Stimulated activated naive CD4-positive, alpha-beta T cell (primary cell): ENCODE data around the gene PRKCB.
"Not testable (repeated sequence)": the region's sequence is repeated elsewhere in the genome, so short reads cannot be mapped to it uniquely, and the experiment has no call there.

Experiments used
- DNase-seq, 6 experiments: peaks; one replicate each; lab custom pipeline; 2025; lab: John Stamatoyannopoulos, UW

PRKCB gene

DNA sequence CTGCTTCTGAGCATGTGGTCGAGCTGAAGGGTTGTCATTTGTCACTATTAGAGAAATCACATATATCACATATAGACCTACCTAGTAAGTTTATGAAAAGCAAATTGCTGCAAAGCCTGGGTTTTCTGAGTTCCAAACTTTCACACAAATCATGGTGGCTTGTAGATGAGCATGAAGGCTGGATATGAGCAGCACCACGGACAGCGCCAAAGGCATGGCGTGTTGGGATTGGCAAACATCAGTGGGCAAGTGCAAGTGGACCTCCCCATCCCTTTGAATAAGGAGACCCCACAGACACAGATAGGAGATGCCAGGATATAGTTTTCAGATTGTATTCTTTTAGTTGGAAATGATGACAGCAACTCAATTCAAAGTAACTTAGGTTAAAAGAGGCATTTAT, 342.7 kb downstream of the PRKCB start:
- no peak for DNase-seq

DNA sequence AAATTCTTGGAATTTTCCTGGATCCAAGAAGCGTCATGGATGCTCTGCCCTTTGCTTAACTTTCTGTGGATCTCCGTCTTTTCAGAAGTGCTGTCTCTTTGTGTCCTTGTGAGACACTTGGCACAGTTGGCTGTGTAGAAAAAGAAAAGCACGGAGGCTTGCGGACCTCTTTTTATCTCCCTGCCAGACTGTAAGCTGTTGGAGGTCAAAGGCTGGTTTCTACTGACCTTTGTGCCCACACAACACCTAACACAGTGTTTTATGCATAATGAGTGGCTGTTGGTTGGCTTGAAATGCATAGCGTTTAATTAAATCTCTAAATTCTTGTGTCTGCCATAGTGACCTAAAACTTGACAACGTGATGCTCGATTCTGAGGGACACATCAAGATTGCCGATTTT, 344.7 kb downstream of the PRKCB start:
- DNase-seq: no peak

DNA sequence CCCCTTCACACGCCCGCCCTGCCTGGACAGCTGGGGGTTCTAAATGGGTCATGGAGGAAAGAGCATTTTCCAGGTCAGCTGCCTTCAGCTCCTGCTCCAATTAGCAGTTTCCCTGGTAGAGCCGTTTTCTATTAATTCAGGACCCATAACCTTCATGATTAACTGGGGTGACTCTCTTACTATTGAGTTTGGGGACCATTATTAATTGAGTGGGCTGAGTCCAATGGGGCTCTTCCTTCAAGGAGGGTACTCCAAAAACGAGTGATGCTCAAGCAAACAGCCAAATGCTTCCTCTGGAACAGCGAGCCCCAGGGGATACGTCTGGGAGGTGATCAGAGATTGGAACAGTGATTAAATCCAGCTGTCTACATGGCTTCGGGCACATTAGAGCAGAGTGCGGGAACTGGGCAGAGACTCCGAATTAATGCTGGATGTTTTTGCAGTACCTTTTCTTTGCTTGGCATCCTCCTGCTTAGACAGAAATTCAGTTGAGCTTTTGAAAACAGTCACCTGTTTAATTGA, 352.3 kb downstream of the PRKCB start:
- DNase-seq: no peak

DNA sequence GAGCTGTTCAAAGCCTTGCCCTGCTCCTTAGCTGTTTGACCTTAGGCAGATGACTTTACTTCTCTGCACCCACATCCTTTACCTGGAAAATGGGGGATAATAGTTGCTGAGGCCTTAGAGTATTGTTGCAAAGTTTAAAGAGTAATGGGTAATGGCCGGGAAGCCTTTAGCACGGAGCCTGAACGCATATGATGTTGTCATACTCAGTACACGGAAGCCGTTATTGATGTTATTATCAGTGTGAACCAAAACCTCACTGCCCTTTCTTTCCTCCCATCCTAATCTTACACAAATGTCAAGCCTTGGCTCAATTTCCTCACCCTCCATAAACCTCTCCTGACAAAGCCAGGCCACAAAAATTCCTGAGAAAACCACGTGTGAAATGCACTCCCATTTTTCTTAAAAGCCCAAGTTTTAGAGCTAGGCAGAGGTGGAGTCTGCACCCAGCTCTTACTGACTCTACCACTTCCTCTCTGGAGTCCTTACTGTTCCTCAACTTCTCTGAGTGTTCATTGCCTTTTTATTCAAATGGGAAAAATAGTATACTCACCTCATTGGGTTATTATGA, 353.1 kb downstream of the PRKCB start:
- no peak for DNase-seq

DNA sequence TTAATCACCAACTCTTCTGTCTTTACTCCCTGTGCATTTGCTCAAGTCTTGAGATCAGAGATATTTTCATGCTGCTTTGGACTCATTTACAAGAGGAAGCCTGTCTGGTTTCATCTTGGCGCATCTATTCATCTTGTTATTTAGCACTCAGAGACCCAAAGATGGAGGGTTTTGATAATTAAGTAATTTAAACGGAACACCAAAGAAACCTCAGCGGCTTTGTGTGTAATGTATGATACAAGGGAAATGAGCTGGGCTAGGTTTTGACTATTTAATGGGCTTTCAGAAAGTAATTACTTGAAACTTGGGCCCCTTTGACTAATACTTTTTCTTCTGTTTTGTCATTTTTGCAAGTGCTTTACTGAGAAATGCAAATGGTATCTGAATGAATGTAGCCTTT, 354.2 kb downstream of the PRKCB start:
- no peak for DNase-seq

DNA sequence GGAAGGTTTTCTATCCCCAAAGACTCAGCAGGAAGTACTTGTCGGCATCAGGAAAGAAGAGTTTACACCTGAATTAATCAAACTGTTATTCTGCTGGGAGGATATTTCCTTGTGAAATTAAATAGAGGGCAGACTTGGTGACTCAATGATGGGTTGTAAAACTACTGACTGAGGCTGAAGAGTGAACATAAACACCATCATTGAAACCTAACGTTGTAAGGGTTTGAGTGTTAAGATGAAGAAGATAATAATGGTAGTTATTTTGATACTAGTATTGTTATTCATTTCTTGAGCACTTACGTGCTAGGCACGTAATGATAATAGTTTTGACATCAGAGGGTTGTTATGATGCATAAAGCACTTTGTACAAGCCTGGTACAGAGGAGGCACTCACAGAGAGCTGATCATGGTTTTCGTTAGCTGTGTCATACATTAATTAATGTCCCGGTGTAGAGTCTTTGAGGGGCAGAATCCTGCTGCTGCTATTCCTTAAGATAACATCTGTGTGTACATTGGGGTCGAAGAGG, 356.2 kb downstream of the PRKCB start:
- no peak for DNase-seq

DNA sequence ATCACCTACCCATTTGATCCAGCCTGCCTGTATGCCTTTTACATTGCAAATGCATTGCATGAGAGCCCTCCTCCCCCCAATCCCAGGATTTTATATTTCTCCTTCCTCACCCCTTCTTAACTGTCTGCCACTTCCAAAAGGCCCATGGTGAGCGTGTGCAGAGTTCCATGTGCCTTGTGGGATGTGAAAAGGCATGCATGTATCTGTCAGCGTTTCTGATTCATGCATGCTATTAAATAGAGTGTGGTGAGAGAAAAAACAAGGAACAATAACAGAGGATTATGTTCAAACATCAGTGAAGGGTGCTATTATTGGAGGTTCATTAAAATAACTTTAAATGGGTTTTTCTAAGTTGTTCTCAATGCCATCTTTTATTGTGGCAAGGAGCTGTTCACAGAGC, 359.4 kb downstream of the PRKCB start:
- no peak for DNase-seq

DNA sequence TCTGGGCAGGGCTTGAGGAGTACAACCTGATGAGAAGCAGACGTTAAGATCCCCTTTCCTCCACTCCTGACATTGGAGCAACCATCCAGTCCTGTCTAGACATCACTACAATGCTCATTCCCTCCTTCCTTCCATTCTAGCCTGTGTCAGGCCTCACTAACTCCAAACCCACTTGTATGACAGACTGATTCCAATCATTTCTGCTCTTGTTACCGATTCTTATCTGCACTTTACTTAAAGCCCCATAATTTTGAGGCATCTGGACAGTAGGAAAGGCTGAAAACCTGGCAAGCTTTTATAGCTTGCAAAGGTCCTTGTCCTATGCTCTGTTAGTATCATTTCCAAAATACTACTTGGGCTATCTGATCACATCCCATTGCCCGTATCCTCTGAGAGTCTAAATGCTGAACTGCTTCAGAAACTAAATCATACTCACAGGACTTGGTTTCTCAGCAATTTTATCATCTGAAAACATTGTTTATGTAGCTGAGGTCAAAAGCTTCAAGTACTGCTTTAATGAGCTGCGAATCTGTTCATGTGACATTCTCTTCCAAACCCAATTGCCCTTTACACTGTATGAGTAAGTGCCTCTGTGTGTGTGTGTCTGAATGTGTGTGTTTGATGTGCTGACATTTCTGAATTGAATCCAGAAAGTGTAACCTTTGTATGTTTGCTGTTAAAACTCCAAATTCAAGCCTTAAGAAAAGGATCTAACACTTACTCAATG, 363.2 kb downstream of the PRKCB start:
- DNase-seq: no peak

DNA sequence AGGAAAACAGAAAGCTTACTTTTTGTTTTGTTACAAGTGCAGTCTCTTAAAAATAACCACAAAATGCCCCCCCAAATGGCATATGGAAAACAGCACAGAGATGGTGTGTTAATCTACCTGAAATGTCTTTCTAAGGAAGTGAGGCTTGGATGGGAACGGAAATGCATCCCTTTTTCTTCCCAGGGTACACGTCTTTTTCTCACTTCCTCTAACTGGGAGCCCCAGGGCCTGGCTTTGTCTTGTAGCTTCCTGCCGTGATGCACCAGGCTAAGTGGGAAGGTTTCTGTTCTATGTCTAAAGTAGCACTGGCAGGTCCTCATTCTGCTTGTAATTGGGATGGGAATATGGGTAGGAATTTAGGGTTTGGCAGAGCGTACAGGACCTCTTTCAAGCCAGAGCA, 367.9 kb downstream of the PRKCB start:
- DNase-seq: no peak

DNA sequence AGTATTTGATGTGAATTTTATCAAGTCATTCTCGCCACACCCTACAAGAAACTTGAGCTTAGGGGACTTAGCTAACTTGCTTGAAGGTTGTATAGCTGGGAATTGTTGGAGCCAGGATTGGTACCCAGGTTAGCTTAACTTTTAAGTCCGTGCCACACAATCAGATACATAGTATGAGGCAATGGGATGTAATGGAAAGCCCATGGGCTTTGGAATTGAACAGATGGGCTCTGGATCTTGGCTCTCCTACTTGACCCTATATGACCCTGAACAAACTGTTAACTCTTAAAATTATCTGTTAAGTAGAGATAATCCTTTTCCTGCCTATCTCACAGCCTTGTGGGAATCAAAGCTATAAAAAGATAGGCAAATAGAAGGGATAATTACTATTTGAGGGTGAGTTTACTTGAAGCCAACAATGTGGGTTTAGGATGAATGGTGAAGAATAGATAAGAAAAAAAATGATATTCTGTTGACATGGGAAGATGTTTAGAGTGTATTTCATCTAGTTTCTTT, 368.4 kb downstream of the PRKCB start:
- no peak for DNase-seq

DNA sequence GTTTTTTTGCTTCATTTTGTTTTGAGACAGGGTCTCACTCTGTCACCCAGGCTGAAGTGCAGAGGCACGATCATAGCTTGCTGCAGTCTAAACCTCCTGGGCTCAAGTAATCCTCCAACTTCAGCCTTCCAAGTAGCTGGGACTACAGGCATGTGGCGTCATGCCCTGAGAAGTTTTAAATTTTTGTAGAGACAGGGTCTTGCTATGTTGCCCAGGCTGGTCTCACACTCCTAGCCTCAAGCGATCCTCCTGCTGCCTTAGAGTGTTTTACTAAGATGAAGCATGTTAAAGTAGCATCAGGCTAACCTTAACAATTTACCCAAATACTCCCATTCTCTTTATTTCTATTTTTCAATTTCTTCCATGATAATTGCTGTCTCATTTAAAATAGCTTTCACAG, 371.1 kb downstream of the PRKCB start:
- no peak for DNase-seq

DNA sequence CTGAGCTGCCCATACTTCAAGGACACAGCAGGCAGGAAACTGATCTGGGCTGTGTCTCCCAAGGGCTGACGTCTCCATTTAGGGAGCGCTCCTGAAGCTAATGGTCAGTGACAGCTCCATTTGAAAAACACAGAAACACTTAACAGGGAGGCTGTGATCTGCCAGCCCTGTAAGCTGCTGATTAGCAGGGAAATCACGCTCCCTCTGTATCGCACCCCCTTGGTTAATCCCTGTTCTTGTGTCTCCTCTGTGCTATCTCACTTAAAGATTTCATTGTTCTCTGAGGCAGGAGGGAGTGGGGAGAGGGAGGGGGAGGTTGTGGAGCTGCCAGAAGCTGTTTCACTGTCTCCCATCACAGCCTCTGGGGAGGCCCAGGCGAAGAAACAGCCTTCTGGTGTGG, 372.9 kb downstream of the PRKCB start:
- no peak for DNase-seq

DNA sequence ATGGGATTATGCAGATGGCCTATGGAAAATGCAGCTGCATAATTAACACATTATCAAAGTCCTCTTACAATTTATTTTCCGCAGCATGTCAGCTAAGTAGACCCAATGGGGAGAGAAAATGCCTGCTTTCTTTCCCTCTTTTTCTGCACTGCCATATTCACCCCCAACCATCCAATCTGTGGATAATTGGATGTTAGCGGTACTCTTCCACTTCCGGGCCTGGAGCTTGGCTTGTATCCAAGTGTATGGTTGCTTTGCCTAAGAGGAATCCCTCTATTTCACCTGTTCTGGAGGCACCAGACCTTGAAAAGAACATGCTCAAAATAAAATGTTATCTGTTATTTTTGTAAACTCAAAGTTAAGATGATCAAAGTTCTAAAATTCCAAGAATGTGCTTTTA, 379.2 kb downstream of the PRKCB start:
- no peak for DNase-seq

DNA sequence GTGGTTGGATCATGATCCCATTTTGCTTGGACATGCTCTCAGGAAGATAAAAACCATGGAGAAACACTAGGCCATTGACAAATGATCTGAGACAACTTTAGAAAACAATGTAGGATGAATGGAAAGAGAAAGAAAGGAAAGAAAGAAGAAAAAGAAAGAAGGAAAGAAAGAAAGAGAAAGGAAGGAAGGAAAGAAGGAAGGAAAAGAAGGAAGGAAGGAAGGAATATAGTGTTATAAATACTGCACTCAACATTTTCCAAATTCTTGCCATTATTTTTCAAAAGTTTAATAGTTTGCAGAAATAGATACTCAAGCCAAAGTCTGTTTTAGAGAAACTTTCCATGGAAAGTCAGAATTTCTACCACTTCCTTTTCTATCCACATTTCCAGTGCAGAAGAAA, 381.2 kb downstream of the PRKCB start:
- no peak for DNase-seq

DNA sequence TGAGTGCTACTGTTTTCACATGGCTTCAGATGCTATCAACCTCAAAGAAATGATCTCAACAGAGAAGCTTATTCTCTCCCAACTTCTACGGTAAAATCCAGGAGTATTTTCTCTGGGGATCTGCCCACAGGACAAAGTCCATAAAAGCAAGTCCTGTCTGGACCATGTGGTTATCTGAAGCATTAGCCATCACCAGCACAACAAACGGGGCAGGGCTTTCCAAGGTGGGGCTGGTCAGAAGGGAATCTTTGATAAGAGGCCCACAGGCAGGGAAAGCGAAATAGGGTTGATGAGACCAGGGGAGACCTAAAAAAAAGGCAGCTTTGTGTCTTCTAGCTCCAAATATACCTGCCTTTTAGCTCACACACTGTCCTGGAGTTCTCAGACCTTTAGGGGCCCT, 381.7 kb downstream of the PRKCB start:
- DNase-seq: no peak

DNA sequence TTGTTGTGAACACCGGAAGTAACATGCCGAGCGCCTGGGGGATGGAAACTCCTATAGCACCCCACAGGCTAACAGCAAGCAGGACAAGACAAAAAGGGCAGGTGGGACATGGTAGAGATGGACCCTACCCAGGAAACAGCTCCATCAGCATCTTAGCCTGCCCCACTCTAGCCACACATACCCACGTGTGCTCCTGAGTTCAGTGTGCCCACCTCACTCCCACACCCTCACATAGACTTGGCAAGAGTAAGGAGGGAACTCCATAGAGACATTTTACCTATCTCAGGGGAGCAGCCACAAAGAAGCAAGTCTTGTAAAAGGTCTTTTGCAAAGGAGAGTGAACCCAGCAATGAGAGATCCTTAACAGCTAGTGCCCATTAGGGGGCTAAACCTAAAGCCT, 382.5 kb downstream of the PRKCB start:
- no peak for DNase-seq

DNA sequence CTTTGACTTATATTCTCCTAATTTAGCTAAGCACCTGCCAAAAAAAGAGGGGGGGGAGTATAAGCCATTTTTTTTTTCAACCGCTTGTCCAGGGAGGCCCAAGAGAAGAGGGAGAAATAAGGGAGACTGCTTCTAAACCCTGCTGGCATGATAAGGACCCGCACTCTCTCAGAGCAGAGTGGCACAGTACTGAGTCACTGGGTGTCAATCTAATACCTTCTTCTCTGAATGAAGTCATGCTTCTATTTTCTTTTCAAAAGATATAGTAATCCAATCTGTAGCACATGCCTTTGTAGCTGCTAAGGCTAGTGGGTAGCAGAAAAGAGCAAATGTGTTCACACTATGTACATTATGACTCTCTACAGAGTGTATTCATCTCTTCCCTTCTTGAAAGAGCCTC, 385.4 kb downstream of the PRKCB start:
- no peak for DNase-seq

DNA sequence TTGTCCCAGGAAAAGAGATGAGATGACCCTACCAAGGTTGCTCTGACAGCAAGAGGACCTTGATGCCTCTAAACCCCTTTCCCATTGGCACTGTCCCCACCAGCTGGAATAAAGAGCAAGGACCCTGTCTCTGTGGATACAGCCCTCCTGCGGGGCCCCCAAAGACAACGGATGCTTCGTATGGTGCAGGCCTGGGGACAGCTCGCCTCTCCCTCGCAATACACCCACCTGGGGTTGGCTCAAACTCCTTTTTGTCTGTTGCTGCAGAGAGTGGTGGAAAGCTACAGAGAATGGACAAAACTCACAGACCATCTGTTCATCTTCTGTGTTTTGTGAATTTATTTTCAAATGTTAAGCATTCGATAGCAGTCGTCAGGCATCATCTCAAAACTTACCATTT, 392.7 kb downstream of the PRKCB start:
- no peak for DNase-seq

DNA sequence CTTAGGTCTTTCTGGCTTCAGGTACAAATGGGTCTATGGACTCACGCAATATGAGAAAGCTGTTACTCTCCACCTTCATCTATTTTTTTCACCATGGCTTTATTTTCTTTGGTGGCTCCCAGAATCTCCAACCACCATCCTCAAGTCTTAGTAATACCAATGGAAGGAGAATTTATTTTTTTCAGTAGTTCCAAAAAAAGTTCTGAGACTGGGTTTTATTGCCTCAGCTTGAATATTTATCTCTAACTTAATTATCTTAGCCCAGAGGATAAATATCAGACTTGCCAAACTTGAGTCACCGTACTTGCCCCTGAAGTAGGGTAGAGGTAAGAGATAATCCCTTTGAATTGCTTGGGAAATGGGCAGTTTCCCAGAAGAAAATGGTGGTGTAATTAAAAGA, 397.2 kb downstream of the PRKCB start:
- no peak for DNase-seq

DNA sequence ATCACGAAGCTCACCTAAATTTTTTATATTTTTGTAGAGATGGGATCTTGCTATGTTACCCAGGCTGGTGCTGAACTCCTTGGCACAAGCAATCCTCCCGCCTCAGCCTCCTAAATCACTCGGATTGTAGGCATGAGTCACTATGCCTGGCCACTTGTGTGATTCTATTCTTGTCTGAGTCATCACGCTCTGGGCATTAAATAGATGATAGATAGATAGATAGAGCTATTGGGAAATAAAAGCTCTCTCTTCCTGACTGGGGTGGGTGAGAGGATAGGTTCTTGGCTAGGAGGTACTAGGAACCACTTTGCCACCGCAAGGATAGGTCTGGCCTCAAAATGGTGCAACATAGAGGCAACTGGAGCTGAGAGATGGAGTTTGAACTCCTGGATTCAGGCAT, 399.0 kb downstream of the PRKCB start:
- DNase-seq: no peak

DNA sequence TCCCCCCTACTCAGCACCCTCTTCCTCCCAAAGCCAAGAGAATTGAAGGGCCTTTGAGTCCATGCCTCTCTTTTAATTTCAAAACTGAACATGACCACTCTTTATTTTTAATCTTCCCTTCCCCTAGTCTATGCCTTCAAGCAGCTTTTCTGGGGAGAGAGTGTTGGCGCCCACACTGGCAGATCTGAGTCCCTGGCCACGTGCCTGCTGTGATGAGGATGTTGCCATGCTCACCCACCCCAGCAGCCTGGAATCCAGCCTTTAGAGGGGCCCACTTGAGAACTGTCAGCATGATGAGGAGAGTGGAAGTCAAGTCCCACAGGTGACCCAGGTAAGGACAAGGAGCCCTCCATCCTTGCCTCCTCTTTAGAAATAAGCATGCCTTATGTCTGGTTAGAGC, 400.0 kb downstream of the PRKCB start:
- no peak for DNase-seq

DNA sequence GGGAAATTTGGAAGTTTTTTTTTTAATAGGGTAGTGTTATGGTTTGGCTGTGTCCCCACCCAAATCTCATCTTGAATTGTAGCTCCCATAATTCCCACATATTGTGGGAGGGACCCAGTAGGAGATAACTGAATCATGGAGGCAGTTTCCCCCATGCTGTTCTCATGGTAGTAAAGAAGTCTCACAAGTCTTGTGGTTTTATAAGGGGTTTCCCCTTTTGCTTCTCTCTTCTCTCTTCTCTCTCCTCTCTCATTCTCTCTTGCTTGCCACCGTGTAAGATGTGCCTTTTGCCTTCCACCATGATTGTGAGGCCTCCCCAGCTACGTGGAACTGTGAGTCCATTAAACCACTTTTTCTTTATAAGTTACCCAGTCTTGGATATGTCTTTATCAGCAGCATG, 403.1 kb downstream of the PRKCB start:
- DNase-seq: not testable (repeated sequence)

DNA sequence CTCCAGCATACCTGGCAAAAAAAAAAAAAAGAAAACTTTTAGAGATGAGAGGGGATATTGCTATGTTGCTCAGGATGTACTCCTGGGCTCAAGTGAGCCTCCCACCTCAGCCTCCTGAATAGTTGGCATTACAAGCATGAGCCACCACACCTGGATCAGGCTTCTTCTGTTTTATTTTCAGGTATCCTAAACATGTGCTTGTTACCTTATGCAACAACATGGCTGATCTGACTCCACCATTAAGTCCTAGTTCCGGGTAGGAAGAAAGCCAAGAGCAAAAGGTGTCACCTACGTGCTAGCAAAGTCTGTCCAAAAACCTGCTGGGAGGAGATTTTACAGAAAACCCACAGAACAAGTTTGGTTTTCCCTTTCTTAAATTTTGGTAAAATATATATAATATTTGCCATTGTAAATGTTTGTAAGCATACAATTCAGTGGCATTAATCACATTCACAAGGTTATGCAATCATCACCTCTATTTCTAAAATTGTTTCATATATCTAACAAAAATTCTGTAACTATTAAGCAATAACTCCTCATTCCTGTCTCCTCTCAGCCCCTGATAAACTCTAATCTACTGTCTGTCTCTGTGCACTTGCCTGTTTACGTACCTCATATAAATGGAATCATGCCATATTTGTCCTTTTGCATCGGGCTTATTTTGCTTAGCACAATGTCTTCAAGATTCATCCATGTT, 411.3 kb downstream of the PRKCB start:
- no peak for DNase-seq
